SH-SY5Y (cell line): Measurements from ENCODE around the gene CPNE5.
A peak's percentile ranks its signal among the peaks of the same experiment; 100 is the strongest.

Experiments used
- GATA2 ChIP-seq: IDR thresholded peaks from 2 replicates; pipeline ENCODE4 v1.6.1; 2011; ENCODE audit warnings: mild to moderate bottlenecking, low read depth, low read length
- GATA3 ChIP-seq: IDR thresholded peaks from 2 replicates; pipeline ENCODE4 v1.6.1; 2011; ENCODE audit warnings: low read depth, mild to moderate bottlenecking, low read length, moderate library complexity

Gene CPNE5

DNA sequence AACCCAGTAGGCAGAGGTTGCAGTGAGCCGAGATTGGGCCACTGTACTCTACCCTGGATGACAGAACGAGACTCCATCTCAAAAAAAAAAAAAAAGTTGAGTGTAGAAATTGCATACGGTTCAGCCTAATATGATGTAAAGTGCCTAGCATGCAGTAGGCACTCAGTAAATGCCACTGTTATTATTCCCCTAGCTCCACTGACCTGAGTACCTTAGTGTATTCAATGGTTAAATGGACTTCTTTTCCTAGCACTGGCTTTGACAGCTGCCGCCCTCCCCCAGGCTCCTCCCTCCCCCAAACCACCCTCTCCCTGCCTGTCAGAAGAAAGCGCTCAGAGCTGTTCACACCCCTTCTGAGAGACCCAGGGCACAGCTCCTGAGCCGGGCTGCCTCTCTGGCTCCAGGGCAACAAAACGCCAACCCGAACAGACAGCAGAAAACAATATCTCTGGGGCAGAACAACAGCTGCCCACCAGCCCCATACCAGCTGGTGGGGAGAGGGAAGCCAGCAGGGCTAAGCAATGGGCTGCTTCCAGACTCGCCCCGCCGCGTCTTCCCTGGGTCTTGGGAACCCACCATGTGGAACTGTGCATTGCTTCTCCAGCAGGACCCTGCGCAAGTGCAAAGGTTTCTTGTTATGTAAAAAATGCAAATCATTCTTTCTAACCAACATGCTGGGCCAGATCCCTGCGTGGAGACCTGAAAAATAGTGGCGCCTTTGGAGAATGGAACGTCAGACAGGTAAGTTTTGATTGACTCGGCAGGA lies 4.5 kb downstream of the CPNE5 start:
- TF ChIP-seq GATA3 = no peak
- TF ChIP-seq GATA2 = no peak

DNA sequence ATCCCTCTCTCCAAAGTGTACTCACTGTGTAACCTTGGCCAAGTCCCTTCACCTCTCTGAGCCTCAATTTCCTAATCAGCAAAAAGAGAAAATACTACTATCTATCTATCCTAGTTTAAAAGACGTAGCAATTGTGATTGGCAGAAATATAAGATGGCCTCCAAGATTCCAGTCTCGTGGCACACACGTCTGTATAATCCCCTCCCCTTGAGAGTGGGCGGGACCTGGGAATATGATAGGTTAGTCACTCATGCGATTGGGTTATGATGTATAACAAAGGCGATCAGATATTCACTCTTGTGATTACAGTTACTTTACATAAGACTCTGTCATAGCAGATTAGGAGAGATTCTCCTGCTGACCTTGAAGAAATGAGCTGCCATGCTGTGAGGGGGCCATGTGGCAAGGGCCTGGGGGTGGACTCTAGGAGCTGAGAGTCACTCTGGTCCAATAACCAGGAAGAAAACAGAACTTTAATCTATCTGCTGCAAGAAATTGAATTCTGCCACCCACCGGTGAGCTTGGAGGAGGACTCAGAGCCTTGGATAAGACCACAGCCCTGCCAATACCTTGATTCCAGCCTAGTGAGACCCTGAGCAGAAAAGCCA lies 6.0 kb downstream of the CPNE5 start:
- TF ChIP-seq GATA2 = no peak
- TF ChIP-seq GATA3 = no peak

DNA sequence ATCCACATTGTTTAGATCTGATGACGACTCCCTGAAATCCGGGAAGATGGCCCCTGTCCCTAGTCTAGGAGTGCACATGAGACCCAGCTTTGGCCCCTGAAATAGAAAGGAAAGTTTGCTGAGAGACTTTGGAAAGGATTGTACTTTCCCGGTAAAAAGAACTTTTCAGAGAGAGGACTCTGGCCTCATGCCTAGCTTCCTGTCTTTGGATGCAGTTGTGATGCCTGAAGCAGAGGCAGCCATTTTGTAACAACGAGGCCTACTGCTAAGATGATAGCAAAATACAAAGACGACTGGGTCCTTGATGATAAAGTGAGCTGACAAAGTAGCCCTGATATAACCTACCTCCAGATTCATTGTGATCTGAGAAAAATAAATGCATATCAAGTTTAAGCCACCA lies 6.9 kb downstream of the CPNE5 start:
- TF ChIP-seq GATA3 (no peak), GATA2 (no peak)

DNA sequence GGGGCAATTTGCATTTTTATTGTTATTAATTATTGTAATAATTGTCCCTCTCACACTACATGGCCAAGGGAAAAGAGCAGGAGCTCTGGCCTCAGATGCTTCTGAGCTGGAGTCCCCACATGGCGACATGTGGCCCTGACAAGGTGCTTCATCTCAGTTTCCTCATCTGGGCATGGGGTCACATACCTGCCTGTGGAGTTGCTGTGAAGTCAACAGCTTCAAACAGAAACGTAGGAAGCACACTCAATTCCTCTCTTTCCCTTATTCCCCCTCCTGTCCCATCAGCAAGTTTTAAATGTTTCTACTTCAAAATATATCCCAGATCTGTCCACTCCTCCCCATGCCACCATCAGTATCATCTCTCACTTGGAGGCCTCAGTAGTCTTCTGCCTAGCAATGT lies 8.7 kb downstream of the CPNE5 start:
- TF ChIP-seq GATA2 (no peak), GATA3 (no peak)

DNA sequence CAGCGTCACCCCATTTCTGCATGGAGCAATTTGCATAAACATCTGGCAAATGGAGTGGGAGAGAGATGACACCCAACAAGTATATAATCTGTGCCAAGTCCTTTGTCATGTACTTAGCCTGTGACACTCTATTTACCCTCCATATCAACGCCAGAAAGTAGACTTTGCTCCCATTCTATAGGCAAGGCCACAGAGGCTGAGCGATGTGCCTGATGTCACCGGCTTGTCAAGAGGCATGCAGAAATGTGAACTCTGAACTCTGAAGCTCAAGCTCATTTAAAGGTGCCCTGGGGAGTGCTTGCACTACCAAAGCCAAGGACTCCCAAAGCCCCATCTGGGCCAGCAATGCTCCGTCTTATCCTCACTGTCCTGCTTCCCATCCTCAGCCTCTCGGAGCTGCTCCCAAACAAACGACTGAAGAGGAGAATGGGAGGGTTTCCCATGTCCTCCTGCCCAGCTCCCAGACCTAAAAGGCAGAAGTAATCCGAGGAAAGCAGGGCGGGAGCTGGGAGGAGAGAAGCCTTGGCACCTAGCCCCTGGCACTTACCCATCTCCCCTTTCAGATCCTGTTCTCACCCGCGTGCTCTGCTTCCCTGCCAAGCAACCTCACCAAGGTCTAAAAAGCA lies 9.2 kb downstream of the CPNE5 start:
- no peak for TF ChIP-seq GATA3
- TF ChIP-seq GATA2 = no peak

DNA sequence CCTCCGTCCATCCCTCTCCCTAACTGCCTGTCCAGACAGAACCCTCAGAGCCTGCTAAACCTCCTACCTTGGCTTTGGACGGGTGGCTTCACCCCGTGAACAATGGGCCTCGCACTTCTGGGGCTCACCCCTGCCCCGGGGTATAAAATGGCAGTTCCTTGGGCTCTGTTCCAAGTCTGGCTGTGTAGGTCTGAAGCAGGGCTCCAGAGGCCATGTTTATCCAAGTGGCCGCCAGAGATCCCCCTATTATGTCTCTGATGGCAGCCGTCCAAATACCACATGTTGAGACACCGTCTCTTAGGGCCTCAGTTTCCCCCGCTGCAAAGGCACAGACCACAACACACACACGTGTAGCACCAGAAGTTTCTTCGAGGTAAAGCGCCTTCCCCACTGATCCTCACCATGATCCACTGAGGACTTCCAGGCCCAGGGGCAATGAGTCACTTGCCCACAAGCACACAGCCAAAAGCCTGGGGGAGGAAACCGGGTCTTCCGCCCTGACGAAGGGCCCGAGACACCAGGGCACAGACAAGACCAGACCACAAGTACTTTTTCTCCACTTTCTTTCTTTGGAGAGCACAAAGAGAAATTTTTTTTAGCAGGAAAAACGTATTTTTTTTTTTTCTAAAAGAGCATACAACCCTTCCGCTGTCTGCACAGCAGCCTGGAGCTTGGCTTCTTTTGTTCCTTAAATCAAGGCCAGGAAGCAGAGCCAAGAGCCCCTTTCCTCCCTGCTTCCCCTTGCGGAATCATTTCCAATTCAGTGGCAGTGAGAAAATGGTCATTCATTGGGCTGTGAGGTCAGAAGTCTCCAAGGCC lies 11.8 kb downstream of the CPNE5 start:
- TF ChIP-seq GATA2 (no peak), GATA3 (no peak)

DNA sequence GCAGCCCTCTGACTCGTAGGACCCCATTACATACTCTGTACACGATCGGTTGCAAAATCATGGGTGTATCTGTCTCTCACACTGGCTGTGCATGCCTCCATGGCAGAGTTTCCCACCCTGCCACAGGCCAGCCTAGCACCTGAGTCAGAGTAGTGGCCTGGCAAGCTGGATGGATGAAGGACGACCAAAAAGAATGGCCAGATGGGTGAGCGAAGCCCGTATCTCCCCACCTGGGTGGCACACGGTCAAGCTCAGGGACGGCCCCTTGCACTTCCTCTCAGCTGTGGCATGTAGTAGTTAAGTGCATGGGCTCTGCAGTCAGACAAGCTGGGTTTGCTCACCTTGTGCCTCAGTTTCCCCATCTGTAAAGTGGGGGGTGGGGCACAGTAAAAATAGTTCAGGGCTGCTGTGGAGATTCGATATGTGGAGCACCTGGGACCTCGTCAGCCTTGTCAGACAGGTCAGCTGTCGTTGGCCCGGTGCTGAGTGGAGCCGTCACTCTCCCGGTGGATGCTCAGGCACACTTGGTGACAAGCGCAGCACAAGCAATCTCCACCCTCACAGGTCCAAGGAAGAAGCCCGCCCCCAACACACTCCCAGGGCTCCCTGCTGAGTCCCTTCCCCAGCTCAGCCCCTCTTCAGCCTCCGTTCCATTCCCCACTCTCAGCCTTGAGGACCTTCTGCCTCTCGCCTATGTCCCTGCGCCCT lies 12.6 kb downstream of the CPNE5 start:
- TF ChIP-seq GATA3 (no peak), GATA2 (no peak)

DNA sequence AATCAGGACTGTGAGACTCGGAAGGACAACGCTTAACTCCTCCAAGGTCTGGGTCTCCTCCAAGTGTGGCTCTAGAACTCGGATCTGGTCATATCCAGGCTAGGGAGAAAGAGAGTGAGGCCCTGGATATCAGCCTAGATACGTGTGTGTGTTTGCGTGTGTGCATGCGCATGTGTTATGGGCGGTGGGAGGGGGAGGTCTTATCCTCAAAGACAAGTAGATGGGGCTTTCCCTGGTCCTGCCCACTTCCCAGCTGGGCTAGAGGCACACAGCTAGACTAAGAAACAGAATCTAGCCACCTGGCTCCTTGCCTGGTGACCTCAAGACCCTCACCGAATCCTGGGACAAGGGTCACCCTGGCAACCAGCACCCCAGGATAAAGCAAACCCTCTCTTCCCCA lies 13.2 kb downstream of the CPNE5 start:
- no peak for TF ChIP-seq GATA2
- no peak for TF ChIP-seq GATA3

DNA sequence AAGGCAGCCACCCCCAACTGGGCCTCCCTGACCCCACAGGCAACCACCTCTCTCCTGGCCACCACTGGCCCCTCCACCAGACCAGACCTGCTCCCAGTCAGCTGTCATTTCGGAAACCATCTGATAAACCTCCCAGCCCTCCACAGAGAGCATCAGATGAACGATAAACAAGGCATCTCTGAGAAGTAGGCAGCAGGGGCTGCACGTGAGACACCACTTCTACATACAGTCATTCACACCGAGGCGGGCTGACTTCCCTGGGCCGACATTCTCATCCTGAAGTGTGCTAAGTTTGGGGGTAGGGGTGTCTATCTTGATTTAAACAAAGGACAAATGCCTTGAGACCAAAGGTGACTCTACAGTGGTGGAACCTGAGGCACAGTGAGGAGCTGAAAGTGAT lies 13.8 kb downstream of the CPNE5 start:
- no peak for TF ChIP-seq GATA3
- peak; percentile 61 for TF ChIP-seq GATA2

DNA sequence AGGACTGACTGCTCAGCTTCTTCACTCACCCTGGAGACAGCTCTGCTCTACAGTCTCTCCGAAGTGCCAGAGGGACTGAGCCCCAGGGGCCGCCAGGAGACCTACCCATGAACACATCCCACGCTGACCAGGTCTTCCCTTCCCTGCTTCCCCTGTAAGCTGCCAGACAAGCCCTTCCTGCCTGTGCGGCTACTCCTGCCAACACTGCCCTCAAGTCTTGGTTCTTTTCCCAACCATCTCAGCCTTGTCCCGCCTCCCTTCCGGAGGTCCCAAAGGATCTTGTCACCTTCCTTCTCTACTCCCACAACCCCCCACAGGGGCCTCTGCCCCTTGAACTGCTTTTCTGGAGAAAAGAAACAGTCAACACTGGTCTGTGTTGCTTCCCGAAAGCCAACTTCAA lies 15.0 kb downstream of the CPNE5 start:
- TF ChIP-seq GATA2 (no peak), GATA3 (no peak)

DNA sequence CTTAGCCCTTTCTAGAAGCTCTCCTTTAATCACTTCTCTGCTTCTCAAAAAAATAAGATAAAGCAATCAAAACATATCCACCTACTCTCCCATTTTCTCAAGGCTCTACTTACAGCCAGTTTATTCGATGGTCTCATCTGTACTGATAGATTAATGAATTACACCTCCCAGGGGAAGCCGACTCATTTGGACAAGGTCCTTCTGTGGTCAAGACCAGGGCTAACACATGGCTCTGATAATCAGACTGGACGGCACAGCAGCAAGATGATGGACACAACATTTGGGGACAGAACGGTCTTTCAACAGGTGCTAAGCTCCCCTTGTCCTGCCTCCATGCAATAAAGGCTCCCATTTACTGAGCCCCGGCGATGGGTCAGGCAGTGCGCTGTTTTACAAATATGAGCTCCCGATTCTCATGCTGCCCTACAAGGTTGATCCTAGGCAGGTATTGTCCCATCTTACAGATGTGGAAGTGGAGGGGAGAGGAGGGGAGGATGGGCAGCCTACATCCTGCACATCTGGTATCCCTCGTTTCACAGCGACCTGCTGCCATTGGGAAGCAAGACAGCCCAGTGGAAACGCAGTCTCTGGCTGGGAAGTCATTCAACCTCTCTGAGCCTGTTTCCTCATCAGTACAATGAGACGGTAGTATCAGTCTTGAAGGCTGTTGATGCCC lies 15.7 kb downstream of the CPNE5 start:
- TF ChIP-seq GATA2 (no peak), GATA3 (no peak)

DNA sequence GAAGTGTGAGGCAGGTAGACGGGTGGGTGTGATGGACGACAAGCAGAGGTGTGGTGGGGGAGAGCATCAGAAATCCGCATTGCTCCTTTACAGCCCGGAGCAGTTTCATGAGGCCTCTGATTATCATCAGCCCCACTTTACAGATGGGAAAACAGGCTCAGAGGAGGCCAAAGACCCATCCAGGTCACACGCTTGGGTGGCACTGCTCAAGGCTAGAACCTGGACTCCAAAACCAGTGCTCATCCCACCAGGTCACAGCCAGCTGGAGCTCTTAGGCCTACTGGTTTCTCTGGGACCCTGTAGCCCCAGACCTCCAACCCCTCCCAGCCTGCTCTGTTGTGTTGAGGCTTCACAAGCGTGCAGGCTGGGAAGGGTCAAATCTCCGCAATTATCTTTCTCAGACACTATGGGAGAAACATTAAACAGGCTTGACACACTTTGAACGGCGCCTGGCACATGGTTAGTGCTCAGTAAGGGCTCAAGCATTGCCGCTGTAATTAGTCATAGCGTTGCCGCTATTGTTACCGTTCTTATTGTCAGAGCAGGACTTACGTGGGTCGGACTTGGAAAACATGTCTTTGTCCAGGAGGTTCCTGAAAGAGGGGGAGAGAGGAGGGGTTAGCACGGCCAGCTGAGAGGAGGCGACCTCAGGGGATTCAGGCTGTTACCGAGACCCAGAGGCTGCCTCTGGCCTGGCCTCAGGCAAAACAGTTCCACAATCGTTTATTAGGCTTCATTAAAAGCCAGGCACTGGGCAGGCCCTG lies 16.6 kb downstream of the CPNE5 start:
- no peak for TF ChIP-seq GATA2
- TF ChIP-seq GATA3 = no peak
